GM12801 (cell line): ENCODE measurements around the gene B3GAT1.

Experiments
- CTCF ChIP-seq: IDR thresholded peaks from one replicate; pipeline ENCODE4 v1.5.1; 2011; ENCODE audit warnings: control low read depth; ENCODE audit not compliant: insufficient read length; ENCODE audit errors: extremely low read depth

B3GAT1 gene

GRCh38 chr11:134343646-134344045, 68.4 kb downstream of the B3GAT1 start:
- no peak for TF ChIP-seq CTCF

- TF ChIP-seq CTCF = no peak
Measured at GRCh38 chr11:134342572-134343340, 69.3 kb downstream of the B3GAT1 start.

- no peak for TF ChIP-seq CTCF
Measured at GRCh38 chr11:134341805-134342571, 70.1 kb downstream of the B3GAT1 start.

- TF ChIP-seq CTCF = no peak
Measured at GRCh38 chr11:134340354-134340964, 71.6 kb downstream of the B3GAT1 start.

- no peak for TF ChIP-seq CTCF
Measured at GRCh38 chr11:134339756-134340155, 72.3 kb downstream of the B3GAT1 start.

- TF ChIP-seq CTCF = no peak
Measured at GRCh38 chr11:134338654-134339053, 73.4 kb downstream of the B3GAT1 start.

GRCh38 chr11:134338068-134338467, 74.0 kb downstream of the B3GAT1 start:
- no peak for TF ChIP-seq CTCF
